Adrenal gland (tissue), 12 donors: Measurements from ENCODE around the gene BAG1. TPM values are rescaled to one million over a fixed set of nuclear protein-coding genes. Genes with fewer than 3 reads are reported as not detected.

Experiments used
- DNase-seq, 7 donors: peaks; one replicate each; pipeline ENCODE4 v3.0.0-alpha.2; 2019 to 2020
- H3K27ac ChIP-seq, 5 donors: fragments of 200-600 bp; sonication (generic) in 4 of 5; 1 replicate in 3 of 5; 2 replicates in 2 of 5; pipeline versions ENCODE4 v1.5.1 to v1.8.0; 2016 to 2020; ENCODE audit warnings: mild to moderate bottlenecking in 1 of 5
- H3K27me3 ChIP-seq: fragments of 200-600 bp; 2 replicates; pipeline ENCODE4 v1.8.0; 2021
- H3K36me3 ChIP-seq, 2 donors: fragments of 200-600 bp; replicated peaks in 1 of 2; 1 replicate in 1 of 2; 2 replicates in 1 of 2; pipeline versions ENCODE4 v1.5.1 to v1.8.0; 2018 to 2022
- H3K4me1 ChIP-seq, 2 donors: fragments of 200-600 bp; replicated peaks in 1 of 2; 1 replicate in 1 of 2; 2 replicates in 1 of 2; pipeline versions ENCODE4 v1.5.1 to v1.8.0; 2018 to 2021
- H3K4me3 ChIP-seq, 4 donors: fragments of 200-600 bp; sonication (generic) in 3 of 4; one replicate each; pipeline ENCODE4 v1.5.1; 2016 to 2018
- H3K9me3 ChIP-seq, 3 donors: fragments of 200-600 bp; sonication (generic) in 1 of 3; replicated peaks in 1 of 3; 1 replicate in 2 of 3; 2 replicates in 1 of 3; pipeline versions ENCODE4 v1.5.1 to v1.8.0; 2016 to 2021
- CTCF ChIP-seq, 6 experiments: fragments of 450-650 bp in 4 of 6; fragments of 200-600 bp in 2 of 6; sonication (generic) in 1 of 6; IDR thresholded peaks; 1 replicate in 5 of 6; 2 replicates in 1 of 6; pipeline versions ENCODE4 v1.5.1 to v1.8.0; 2016 to 2021; ENCODE audit warnings: antibody characterized with exemption in 6 of 6, mild to moderate bottlenecking in 2 of 6, moderate library complexity in 1 of 6
- POLR2A ChIP-seq, 2 donors: fragments of 450-650 bp; IDR thresholded peaks; one replicate each; pipeline ENCODE4 v1.6.1; 2017; ENCODE audit warnings: antibody characterized with exemption in 2 of 2, mild to moderate bottlenecking in 2 of 2, moderate library complexity in 1 of 2
- WGBS, 4 donors: extraction: QIAGEN DNeasy Blood & Tissue Kit in 2 of 4; methylation state at CpG; one replicate each; pipeline versions ENCODE4 v1.1.5 to v1.1.7; 2013 to 2017; 5-methylcytosine and 5-hydroxymethylcytosine counted together
- intact Hi-C, 2 donors: fragments of 100-400 bp; cut with DNase I; formaldehyde crosslinking; loops; one replicate each; pipeline versions ENCODE4 v1.14.1 to v1.15.0; 2022 to 2023
- polyA plus RNA-seq, 3 donors: library from polyadenylated mRNA; stranded (reverse); fragments of 200-250 nt in 2 of 3; fragments of 350-450 nt in 1 of 3; fragmentation: Illumina TruSeq in 1 of 3; extraction: RNeasy Lipid Tissue Mini Kit (QIAGEN cat#74804) in 1 of 3; gene quantifications; one replicate each; pipeline ENCODE4 v1.2.3, GENCODE V29; 2013 to 2014
- total RNA-seq, 9 donors: library from RNA; depleted of rRNA in 4 of 9; stranded (reverse); fragments of >200 nt in 4 of 9; fragments of 120-200 nt in 1 of 9; fragmentation: NEBNext Ultra II Directional in 1 of 9; extraction: Animal tissue kit (Norgen Biotek cat#: 25700) in 1 of 9; gene quantifications; one replicate each; pipeline versions ENCODE4 v1.1.0 to v1.2.4, GENCODE V29; 2013 to 2023
- donor health status: healthy with polysubstance abuse.
- donor health status: Bipolar disorder and iron deficiency.
- donor health status: DM: yes; HTN: yes; CAD: no.
- donor health status: DM: no; HTN: no; CAD: no.
- donor health status: DM: no; HTN: no; CAD: no.
- donor health status: DM: yes; HTN: yes; CAD: no.

The BAG1 gene
- total and polyA plus RNA-seq, 12 donors = 46.9 to 141 (median 68.8) TPM

- H3K27me3 ChIP-seq = no peaks in the 10 kb centered on the region
- DNase-seq = peak in 6 of 7 donors; percentile 21 to 39 (median 26)
- TF ChIP-seq CTCF (IDR thresholded peaks at IDR 0.05) (no peak), POLR2A (IDR thresholded peaks at IDR 0.05) (no peak)
- no peaks in the 10 kb centered on the region for H3K9me3 ChIP-seq
- 15 to 20% (median 17%) methylated on average over 13 of the region's 13 CpGs for WGBS, 4 donors
- H3K4me1 ChIP-seq = peaks cover 17 to 26% of the 10 kb centered on the region in 2 donors
- peaks cover 0 to 60% of the 10 kb centered on the region in 2 donors for H3K36me3 ChIP-seq
- peak overlapping the region in 4 of 5 donors; percentile 63 to 96 (median 87) for H3K27ac ChIP-seq
- peak overlapping the region in 2 of 4 donors; percentile 77 to 93 for H3K4me3 ChIP-seq
- intact Hi-C loops = no loop called here
Observed at GRCh38 chr9:33265211-33265865, 830 bp upstream of the BAG1 start.

GRCh38 chr9:33264003-33264472 lies 470 bp downstream of the BAG1 start:
- Histone ChIP-seq H3K27me3 (no peaks in the 10 kb centered on the region), H3K27ac (peak overlapping the region; percentile 78 to 96 (median 88)), H3K9me3 (no peaks in the 10 kb centered on the region), H3K4me3 (peak overlapping the region; percentile 13 to 93 (median 78)), H3K36me3 (peaks cover 0 to 60% of the 10 kb centered on the region in 2 donors), H3K4me1 (peaks cover 17 to 26% of the 10 kb centered on the region in 2 donors)
- WGBS, 4 donors = 0 to 1% (median 0%) methylated on average over 10 to 37 of the region's 37 CpGs
- intact Hi-C loops = no loop called here
- DNase-seq = peak; percentile 44 to 81 (median 58)
- TF ChIP-seq CTCF (IDR thresholded peaks at IDR 0.05) = no peak
- no peak for TF ChIP-seq POLR2A (IDR thresholded peaks at IDR 0.05)

- Histone ChIP-seq H3K27ac (peak overlapping the region in 3 of 5 donors; percentile 87 to 96 (median 90)), H3K9me3 (no peaks in the 10 kb centered on the region), H3K4me1 (peaks cover 17 to 26% of the 10 kb centered on the region in 2 donors), H3K36me3 (peaks cover 0 to 61% of the 10 kb centered on the region in 2 donors), H3K4me3 (peak overlapping the region; percentile 13 to 93 (median 78)), H3K27me3 (no peaks in the 10 kb centered on the region)
- DNase-seq = peak in 5 of 7 donors; percentile 30 to 40 (median 38)
- intact Hi-C loops = no loop called here
- WGBS, 4 donors = 8 to 11% (median 9%) methylated on average over 21 to 25 of the region's 25 CpGs
- TF ChIP-seq CTCF (IDR thresholded peaks at IDR 0.05) (no peak), POLR2A (IDR thresholded peaks at IDR 0.05) (peak in 1 of 2 donors; percentile 13)
Observed at GRCh38 chr9:33263131-33264002, 1.1 kb downstream of the BAG1 start.

- H3K4me1 ChIP-seq = peaks cover 10 to 14% of the 10 kb centered on the region in 2 donors
- no peaks in the 10 kb centered on the region for H3K27me3 ChIP-seq
- H3K27ac ChIP-seq = no peak overlapping the region
- intact Hi-C loops = no loop called here
- peaks cover 0 to 70% of the 10 kb centered on the region in 2 donors for H3K36me3 ChIP-seq
- no peak for DNase-seq
- WGBS, 4 donors = 76 to 90% (median 84%) methylated on average over 1 of the region's 1 CpG
- no peak overlapping the region for H3K4me3 ChIP-seq
- TF ChIP-seq CTCF (IDR thresholded peaks at IDR 0.05) = no peak
- no peak for TF ChIP-seq POLR2A (IDR thresholded peaks at IDR 0.05)
- H3K9me3 ChIP-seq = no peaks in the 10 kb centered on the region
Observed at GRCh38 chr9:33260372-33260771, 4.1 kb downstream of the BAG1 start.
